Stomach (tissue), 4 donors: ENCODE measurements around the gene C15orf39.

Experiments
- POLR2A ChIP-seq, 4 donors: fragments of 450-650 bp; IDR thresholded peaks; one replicate each; pipeline ENCODE4 v1.6.1; 2016; ENCODE audit warnings: antibody characterized with exemption in 4 of 4, control low read depth in 2 of 4, mild to moderate bottlenecking in 1 of 4, moderate library complexity in 1 of 4
- POLR2AphosphoS5 ChIP-seq, 3 donors: sonication (generic); formaldehyde crosslinking; IDR thresholded peaks; one replicate each; pipeline ENCODE4 v1.6.1; 2016; ENCODE audit warnings: antibody characterized with exemption in 3 of 3

DNA sequence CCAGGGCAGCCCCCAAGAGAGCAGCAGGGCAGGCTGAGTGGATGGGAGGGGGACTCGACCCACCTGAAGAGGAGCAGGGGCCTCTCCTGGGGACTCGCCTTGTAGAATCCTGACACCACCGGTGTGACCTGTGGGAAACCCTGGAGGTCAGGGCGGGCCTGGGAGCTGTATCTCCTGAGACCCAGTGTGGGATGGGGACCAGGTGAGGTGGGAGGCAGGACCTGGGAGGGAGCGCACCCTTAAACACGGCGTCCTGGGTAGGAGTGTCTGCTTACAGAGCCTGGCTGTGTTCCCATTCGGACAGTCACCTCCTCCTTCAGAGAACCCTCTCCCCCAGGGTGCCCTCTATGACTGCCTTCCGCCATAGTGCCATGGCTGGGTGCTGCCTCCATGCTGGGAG is 27.1 kb downstream of the C15orf39 start:
- no peak for TF ChIP-seq POLR2AphosphoS5 (IDR thresholded peaks at IDR 0.05)
- TF ChIP-seq POLR2A (IDR thresholded peaks at IDR 0.05) = no peak
